Activated T-cell treated with anti-CD3 and anti-CD28 coated beads for 4 hours (primary cell): Measurements from ENCODE around the gene GJA1.

Experiments used
- DNase-seq: peaks from one replicate; pipeline ENCODE4 v3.0.0-alpha.2; 2020

GJA1 gene

GRCh38 chr6:121497970-121498375, 62.5 kb downstream of the GJA1 start:
- DNase-seq: no peak

DNA sequence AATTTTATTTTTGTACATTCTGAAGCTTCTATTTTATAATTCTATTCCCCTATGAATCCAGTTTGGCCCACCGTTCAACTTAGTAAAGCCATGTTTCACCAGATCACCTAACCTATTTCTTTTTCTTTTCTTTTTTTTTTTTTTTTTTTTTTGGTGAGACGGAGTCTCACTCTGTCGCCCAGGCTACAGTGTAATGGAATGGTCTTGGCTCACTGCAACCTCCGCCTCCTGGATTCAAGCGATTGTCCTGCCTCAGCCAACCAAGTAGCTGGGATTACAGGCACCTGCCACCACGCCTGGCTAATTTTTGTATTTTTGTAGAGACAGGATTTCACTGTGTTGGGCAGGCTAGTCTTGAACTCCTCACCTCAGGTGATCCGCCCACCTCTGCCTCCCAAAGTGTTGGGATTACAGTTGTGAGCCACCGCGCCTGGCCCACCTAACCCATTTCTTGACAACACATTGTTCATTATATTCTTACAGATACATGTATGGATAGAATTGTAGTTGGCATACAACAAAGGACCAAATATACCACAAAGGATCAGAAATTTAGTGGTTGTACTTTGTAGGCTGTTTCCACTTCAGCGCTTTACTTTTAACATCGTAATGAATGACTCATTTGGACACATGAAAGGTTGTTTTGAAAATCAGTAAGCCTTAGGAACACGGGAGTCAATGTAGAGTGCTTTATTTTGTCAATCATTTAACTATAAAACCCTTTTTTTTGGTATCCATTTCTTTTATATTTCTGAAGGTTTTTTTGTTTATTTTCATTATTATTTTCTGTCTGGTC, 63.2 kb downstream of the GJA1 start:
- no peak for DNase-seq
